GM12865 (cell line): ENCODE results near the gene IL17RA.

Experiments
- DNase-seq: peaks from one replicate; pipeline ENCODE4 v3.0.0; 2010; ENCODE audit warnings: low read depth
- H3K4me3 ChIP-seq: 2 replicates; pipeline ENCODE4 v1.5.1; 2011; ENCODE audit warnings: mild to moderate bottlenecking, low read depth, low read length, control low read depth
- TF ChIP-seq, protein P1 (sequence below): IDR thresholded peaks from 2 replicates; pipeline ENCODE4 v1.5.1; 2011; ENCODE audit warnings: low read length, control low read depth, low read depth, inconsistent platforms; ENCODE audit not compliant: insufficient read depth; ENCODE audit errors: missing control alignments

The IL17RA gene

DNA sequence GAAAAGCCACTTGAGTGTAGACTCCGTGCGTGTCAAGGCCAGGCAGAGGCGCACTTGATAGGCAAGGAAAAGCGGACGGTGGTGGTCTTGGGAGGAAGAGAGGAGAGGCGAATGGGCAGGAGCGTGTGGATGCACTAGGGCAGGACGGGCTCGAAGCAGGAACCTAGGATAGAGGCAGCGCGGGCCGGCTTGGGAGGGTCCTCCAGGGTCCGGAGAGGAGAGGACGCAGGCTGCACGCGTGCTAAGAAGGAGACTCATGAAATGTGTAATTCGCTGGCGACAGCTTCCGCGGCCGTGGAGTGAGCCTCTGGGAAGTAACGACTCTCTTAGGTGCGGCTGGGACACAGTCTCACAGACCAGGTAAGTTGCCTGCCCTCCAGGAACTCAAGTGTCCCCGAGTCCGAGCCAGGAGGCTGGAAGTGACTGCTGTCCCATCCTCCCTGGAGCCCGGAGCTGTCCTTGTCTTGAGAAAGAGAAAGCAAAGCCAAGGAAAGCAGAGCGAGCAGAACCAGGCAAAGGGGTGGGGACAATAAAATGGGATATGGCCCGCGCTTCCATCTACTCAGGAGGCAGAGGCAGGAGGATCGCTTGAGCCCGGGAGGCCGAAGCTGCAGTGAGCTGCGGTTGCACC, 874 bp upstream of the IL17RA start:
- peak overlapping the region; percentile 94; the same call in 1 of the 2 replicates for H3K4me3 ChIP-seq
- TF ChIP-seq, protein P1, sequence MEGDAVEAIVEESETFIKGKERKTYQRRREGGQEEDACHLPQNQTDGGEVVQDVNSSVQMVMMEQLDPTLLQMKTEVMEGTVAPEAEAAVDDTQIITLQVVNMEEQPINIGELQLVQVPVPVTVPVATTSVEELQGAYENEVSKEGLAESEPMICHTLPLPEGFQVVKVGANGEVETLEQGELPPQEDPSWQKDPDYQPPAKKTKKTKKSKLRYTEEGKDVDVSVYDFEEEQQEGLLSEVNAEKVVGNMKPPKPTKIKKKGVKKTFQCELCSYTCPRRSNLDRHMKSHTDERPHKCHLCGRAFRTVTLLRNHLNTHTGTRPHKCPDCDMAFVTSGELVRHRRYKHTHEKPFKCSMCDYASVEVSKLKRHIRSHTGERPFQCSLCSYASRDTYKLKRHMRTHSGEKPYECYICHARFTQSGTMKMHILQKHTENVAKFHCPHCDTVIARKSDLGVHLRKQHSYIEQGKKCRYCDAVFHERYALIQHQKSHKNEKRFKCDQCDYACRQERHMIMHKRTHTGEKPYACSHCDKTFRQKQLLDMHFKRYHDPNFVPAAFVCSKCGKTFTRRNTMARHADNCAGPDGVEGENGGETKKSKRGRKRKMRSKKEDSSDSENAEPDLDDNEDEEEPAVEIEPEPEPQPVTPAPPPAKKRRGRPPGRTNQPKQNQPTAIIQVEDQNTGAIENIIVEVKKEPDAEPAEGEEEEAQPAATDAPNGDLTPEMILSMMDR, result no peak
- no peak for DNase-seq

DNA sequence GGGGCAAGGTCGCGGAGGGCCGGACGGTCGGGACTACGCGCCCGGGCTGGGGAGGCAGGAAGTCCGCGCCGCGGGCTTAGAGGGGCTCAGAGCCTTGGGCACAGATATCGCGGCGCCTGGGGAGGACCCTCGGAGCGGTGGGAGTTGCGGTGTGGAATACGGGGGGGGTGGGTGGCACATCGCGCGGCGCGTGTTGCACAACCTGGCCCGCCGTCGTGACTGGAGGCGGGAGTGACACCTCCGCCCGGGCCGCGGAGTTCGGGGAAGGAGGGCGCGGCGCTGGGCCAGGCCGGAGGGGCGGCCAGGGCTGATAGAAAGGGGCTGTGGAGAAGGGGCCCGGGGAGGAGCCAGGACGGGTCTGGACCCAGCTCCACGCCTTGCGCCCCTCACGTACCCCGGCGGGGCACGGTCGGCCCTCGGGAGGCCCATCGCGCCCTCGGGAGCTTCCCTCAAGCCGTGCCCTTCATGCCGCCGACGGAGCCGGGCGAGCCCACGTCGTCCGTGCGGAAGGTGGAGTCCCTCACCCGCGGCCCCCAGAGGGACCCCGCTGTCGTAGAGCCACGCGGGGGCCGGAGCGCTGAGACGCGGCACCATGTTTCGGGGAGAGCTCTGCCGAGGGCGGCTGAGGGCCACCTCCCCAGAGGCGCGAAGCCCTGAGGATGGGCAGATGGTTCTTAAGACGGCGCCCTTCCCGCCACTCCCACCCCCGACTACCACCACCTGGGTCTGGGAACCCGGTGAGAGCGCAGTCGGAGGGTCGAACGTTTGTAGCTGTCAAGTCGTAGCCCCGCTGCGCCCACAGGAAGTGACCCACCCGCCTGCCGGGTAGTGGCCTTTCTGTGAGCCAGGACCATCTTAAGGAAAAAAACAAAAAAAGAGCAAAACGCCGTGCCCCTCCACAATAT, 729 bp downstream of the IL17RA start:
- H3K4me3 ChIP-seq, result peak overlapping the region; percentile 94
- DNase-seq, result peak; percentile 32
- TF ChIP-seq, protein P1, result no peak

DNA sequence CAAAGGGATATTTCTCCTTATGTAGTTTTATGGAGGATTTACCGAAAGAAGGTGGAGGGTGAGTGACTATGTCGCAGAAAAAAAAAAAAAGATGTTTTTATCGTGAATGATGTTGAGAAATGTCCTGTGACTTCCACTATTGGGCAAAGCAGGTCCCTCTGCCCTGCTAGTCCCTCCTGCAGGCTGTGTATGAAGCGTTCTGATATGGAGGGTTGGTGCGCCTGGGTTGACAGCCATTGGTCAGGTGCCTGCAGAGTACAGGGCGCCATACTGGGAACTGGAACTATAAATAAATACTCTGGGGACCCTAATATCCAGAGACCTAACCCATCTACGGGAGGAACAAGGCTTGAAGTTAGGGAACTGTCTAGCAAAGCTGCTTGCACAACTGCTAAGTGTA, 1.5 kb downstream of the IL17RA start:
- TF ChIP-seq, protein P1, result no peak
- no peak for DNase-seq
- H3K4me3 ChIP-seq, result peak overlapping the region; percentile 94

DNA sequence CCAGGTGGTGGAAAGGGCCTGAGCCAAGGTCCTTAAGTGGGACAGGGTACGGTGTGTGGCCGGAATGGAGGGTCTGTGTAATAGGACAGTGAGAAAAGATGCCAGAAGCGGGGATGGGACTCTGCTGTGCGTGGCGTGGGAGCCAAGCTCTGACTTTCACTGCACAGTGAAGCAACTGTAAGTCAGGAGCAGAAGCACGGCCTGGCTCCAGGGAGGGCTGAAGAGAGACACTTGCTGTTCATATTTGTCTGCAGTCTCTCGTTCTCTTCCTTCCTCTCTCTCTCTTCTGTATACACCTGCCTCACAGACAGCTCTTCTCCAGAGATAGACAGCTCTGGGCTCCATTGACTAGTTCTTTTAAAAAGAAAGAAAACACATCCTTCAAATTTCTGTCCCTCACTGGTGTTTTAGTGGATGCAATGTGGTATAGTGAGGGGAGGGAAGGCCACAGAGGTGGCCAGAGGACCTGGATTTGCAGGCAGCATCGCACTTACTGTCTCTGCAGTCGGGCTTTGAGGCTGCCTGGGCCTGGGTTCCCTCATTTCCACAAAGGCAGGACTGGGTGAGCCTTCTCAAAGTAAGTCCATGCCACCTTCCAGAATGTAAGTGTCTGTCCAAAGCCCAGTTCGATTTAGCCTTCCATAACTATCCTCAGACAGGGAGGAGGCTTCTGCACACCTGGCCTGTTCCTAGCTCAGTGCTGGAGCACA, 2.1 kb downstream of the IL17RA start:
- DNase-seq, result no peak
- TF ChIP-seq, protein P1, result no peak
- no peak overlapping the region for H3K4me3 ChIP-seq

DNA sequence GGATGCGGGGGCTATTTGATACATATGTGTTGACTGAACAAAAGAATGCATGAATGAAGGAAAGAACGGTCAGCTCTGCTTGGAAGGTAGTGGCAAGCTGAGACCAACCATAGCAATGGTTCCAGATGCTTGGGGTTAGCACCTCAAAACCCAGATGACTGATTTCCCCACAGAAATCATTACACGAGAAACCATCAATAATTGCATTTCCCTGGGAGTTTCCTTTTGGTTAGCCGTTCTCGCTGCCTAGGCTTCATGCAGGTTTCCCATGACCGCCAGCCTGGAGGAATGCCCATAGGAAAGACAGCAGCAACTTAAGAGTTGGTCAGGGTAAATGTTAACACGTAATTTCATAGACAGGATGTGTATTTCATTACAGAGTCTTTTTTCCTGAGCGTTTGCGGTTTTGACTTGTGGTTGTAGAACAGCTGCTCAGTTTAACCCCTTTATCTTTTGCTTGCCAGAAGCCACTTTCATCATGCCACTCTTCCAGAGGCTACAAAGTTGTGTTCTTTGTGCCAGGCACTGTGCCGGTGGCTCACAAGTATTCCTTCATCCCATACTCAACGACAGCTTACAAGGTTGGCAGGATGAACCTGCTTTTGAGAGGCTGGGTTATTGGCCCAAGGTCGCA, 2.8 kb downstream of the IL17RA start:
- no peak overlapping the region for H3K4me3 ChIP-seq
- DNase-seq, result peak; percentile 77
- TF ChIP-seq, protein P1, result no peak

DNA sequence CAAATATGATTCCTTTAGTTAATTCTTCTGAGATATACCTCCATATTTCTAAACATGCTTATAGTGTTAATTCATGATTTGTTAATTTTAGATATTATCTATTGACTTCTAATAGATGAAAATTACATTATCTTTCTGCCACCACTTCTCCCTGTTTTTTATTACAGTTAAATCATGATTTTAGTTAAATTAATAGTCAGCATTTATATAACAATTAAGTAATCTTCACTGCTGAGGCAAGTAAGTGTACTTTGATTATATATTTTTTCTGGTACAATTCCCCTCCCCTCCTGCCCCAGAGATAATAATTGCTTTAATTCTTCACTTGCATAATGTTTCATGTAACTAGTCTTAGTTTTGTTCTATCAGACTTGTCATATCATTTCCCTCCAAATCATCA, 5.8 kb downstream of the IL17RA start:
- no peak overlapping the region for H3K4me3 ChIP-seq
- TF ChIP-seq, protein P1, result no peak
- DNase-seq, result no peak
